K562 (cell line): ENCODE results near the gene TDRD3. TPM values are rescaled to one million over a fixed set of nuclear protein-coding genes. Genes with fewer than 3 reads are reported as not detected.

Source experiments
- BMI1 ChIP-seq: fragments of 150-350 bp; IDR thresholded peaks from 2 replicates; pipeline ENCODE4 v1.6.1; 2014; ENCODE audit warnings: low read length
- C11orf30 ChIP-seq: fragments of 450-650 bp; IDR thresholded peaks from 2 replicates; pipeline ENCODE4 v1.6.1; 2016; ENCODE audit warnings: low read depth, mild to moderate bottlenecking
- CAMTA2 ChIP-seq: fragments of 250-450 bp; sonication (Bioruptor Pico); conservative IDR thresholded peaks from 2 replicates; pipeline ENCODE4 v1.5.1; 2022
- CEBPG ChIP-seq, 3 experiments: fragments of 200-800 bp in 1 of 3; sonication (Bioruptor generic) in 1 of 3; sonication (generic) in 1 of 3; formaldehyde crosslinking in 1 of 3; IDR thresholded peaks in 2 of 3; conservative IDR thresholded peaks in 1 of 3; 2 replicates each; pipeline versions ENCODE4 v1.6.1 to v1.8.0; 2016 to 2022; ENCODE audit warnings: missing compliant biosample characterization in 2 of 3, missing genetic modification characterization in 2 of 3, mild to moderate bottlenecking in 1 of 3, missing genetic modification reagents in 1 of 3
- CHD1 ChIP-seq: fragments of 200-600 bp; sonication (generic); IDR thresholded peaks from one replicate; pipeline ENCODE4 v1.6.1; 2012; ENCODE audit warnings: mild to moderate bottlenecking, moderate library complexity, low read length, inconsistent platforms
- E2F4 ChIP-seq: sonication (generic); formaldehyde crosslinking; IDR thresholded peaks from 2 replicates; pipeline ENCODE4 v1.8.0; 2022; ENCODE audit warnings: mild to moderate bottlenecking, low read depth, missing genetic modification reagents
- FOXA1 ChIP-seq: fragments of 450-650 bp; IDR thresholded peaks from 2 replicates; pipeline ENCODE4 v1.6.1; 2016; ENCODE audit warnings: mild to moderate bottlenecking, borderline replicate concordance
- LCOR ChIP-seq: sonication (generic); formaldehyde crosslinking; IDR thresholded peaks from 2 replicates; pipeline ENCODE4 v1.8.0; 2022; ENCODE audit warnings: mild to moderate bottlenecking, missing genetic modification reagents
- MAFK ChIP-seq: IDR thresholded peaks from 2 replicates; pipeline ENCODE4 v1.6.1; 2011; ENCODE audit warnings: low read length, improper control_type of control experiment
- MBD1 ChIP-seq: fragments of 250-450 bp; sonication (Bioruptor Pico); IDR thresholded peaks from 2 replicates; pipeline ENCODE4 v1.8.0; 2022; ENCODE audit warnings: inconsistent platforms
- NCOA1 ChIP-seq: fragments of 450-650 bp; IDR thresholded peaks from 2 replicates; pipeline ENCODE4 v1.6.1; 2016; ENCODE audit warnings: low read depth
- NFIC ChIP-seq: fragments of 450-650 bp; IDR thresholded peaks from 2 replicates; pipeline ENCODE4 v1.6.1; 2017; ENCODE audit warnings: mild to moderate bottlenecking, inconsistent platforms
- POLR2AphosphoS2 ChIP-seq: IDR thresholded peaks from 2 replicates; pipeline ENCODE4 v1.6.1; 2012; ENCODE audit warnings: low read length, improper control_type of control experiment
- POLR2H ChIP-seq: IDR thresholded peaks from 2 replicates; pipeline ENCODE4 v1.6.1; 2016; ENCODE audit warnings: missing genetic modification characterization, low read depth, mild to moderate bottlenecking, control low read depth, missing compliant biosample characterization, moderate library complexity
- SIN3B ChIP-seq: fragments of 450-650 bp; IDR thresholded peaks from 2 replicates; pipeline ENCODE4 v1.6.1; 2017; ENCODE audit warnings: low read depth, mild to moderate bottlenecking, moderate library complexity
- USF2 ChIP-seq: sonication (generic); formaldehyde crosslinking; IDR thresholded peaks from 2 replicates; pipeline ENCODE4 v1.5.0; 2020; ENCODE audit warnings: missing genetic modification reagents
- ZBTB17 ChIP-seq: fragments of 450-650 bp; formaldehyde crosslinking; IDR thresholded peaks from 2 replicates; pipeline ENCODE4 v1.4.0; 2020; ENCODE audit warnings: mild to moderate bottlenecking
- ZBTB43 ChIP-seq: sonication (generic); formaldehyde crosslinking; IDR thresholded peaks from 2 replicates; pipeline ENCODE4 v1.8.0; 2023; ENCODE audit warnings: mild to moderate bottlenecking, missing genetic modification reagents
- ZNF316 ChIP-seq: fragments of 450-650 bp; IDR thresholded peaks from 2 replicates; pipeline ENCODE4 v1.6.1; 2016
- ZNF785 ChIP-seq: fragments of 250-450 bp; sonication (Bioruptor Pico); IDR thresholded peaks from 2 replicates; pipeline ENCODE4 v1.4.0; 2020; ENCODE audit warnings: mild to moderate bottlenecking
- polyA plus RNA-seq, 8 experiments: library from polyadenylated mRNA; depleted of rRNA in 4 of 8; stranded (reverse) in 5 of 8; unstranded in 3 of 8; fragments of >200 nt; fragmentation: Nextera tagmentation in 2 of 8; fragmentation: Illumina TruSeq in 1 of 8; extraction: Ambion mirVana in 2 of 8; extraction: Trizol in 1 of 8; gene quantifications; 2 replicates each; pipeline versions ENCODE4 v1.2.1 to v1.2.3, GENCODE V29; 2011 to 2014; ENCODE audit warnings: inconsistent platforms in 1 of 8, missing spikeins in 1 of 8
- total RNA-seq, 7 experiments: library from RNA; depleted of rRNA in 6 of 7; stranded (reverse); fragments of >200 nt in 6 of 7; fragmentation: Illumina TruSeq in 2 of 7; extraction: Trizol in 2 of 7; gene quantifications; 2 replicates each; pipeline versions ENCODE4 v1.2.1 to v1.2.3, GENCODE V29; 2011 to 2021; ENCODE audit warnings: low replicate concordance in 1 of 7
- TF ChIP-seq, protein P1 (sequence below): sonication (generic); formaldehyde crosslinking; IDR thresholded peaks from 2 replicates; pipeline ENCODE4 v1.9.0; 2022; ENCODE audit warnings: mild to moderate bottlenecking, missing genetic modification reagents
- TF ChIP-seq, protein P2 (sequence below): fragments of 250-450 bp; sonication (Bioruptor Pico); IDR thresholded peaks from 2 replicates; pipeline ENCODE4 v1.4.0; 2020; ENCODE audit warnings: mild to moderate bottlenecking, moderate library complexity

TDRD3 gene
- total and polyA plus RNA-seq, 9 of the 15 experiments (the other 6 are each of a cell fraction or from before 2014, with no cell fraction given), result 3.6 to 16.4 (median 9.5) TPM

DNA sequence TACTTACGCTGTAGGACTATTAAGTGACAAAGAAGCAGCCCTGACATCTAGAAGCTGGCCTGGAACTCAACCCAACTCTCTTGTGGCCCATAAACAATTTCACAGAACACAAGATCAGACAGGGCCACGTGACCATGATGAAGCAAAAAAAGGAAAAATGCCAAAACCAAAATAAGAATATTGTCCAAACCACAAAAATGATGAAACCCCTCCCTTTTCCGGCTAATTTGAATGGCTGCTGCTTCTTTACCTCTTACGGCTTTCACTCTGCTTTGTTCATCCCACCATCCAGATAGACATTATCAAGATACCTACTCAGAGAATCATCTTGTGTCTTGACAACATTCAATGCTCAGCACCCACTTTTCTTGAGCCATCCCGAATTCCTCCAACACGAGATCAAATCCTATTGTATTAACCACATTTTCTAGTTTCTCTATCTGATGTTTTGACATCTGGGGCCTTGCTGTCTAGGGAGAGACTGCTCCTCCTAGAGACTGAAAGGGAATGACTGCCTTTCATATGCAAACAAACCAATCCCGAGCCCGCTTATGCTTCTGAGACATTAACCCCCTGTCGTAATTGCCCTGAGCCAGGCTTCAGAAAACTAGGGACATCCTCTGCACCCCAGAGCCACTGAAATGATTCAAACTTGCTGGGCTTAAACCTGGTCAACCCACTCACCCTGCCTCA lies 186.3 kb downstream of the TDRD3 start (continued):
- TF ChIP-seq USF2 (CRISPR knock-in tag) (peak; percentile 35; the same call in 1 of the 2 replicates), MAFK (no peak), C11orf30 (peak; percentile 14; the same call in 1 of the 2 replicates), ZBTB43 (no peak), POLR2H (tag) (peak; percentile 50; the same call in 1 of the 2 replicates), ZNF785 (CRISPR knock-in tag) (no peak), E2F4 (CRISPR knock-in tag) (no peak), ZNF316 (0 out of 2 replicates have a peak, but pooled peaks have one; percentile 21), CHD1 (no peak), NCOA1 (no peak), SIN3B (no peak), POLR2AphosphoS2 (no peak), ZBTB17 (CRISPR knock-in tag) (no peak), CEBPG (CRISPR knock-in tag; IDR thresholded peaks at IDR 0.05) (no peak), CEBPG (tag; conservative IDR thresholded peaks at IDR 0.05 in 1 of 2, IDR thresholded peaks at IDR 0.05 in 1 of 2) (peak in 1 of 2 experiments; percentile 69; a peak in 2 of 4 replicates), MBD1 (CRISPR knock-in tag) (no peak), CAMTA2 (CRISPR knock-in tag) (no peak), FOXA1 (no peak), LCOR (CRISPR knock-in tag) (0 out of 2 replicates have a peak, but pooled peaks have one; percentile 38), BMI1 (no peak), NFIC (no peak)
- TF ChIP-seq, protein P1, sequence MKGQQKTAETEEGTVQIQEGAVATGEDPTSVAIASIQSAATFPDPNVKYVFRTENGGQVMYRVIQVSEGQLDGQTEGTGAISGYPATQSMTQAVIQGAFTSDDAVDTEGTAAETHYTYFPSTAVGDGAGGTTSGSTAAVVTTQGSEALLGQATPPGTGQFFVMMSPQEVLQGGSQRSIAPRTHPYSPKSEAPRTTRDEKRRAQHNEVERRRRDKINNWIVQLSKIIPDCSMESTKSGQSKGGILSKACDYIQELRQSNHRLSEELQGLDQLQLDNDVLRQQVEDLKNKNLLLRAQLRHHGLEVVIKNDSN, result peak; percentile 56
- TF ChIP-seq, protein P2, sequence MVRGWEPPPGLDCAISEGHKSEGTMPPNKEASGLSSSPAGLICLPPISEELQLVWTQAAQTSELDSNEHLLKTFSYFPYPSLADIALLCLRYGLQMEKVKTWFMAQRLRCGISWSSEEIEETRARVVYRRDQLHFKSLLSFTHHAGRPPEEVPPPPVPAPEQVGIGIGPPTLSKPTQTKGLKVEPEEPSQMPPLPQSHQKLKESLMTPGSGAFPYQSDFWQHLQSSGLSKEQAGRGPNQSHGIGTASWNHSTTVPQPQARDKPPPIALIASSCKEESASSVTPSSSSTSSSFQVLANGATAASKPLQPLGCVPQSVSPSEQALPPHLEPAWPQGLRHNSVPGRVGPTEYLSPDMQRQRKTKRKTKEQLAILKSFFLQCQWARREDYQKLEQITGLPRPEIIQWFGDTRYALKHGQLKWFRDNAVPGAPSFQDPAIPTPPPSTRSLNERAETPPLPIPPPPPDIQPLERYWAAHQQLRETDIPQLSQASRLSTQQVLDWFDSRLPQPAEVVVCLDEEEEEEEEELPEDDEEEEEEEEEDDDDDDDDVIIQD (CRISPR knock-in tag), result no peak
